Measurements from ENCODE around the gene C21orf58.

Gene C21orf58

GRCh38 chr21:46256501-46256994 is 67.1 kb downstream of the C21orf58 start:
- DNase-seq (ENCODE audit: low read depth in 2 of 2): no peak

GRCh38 chr21:46255758-46256337 is 67.8 kb downstream of the C21orf58 start:
- no peak for DNase-seq (ENCODE audit: low read depth in 2 of 2)

- DNase-seq (ENCODE audit: low read depth in 2 of 2): no peak
These were observed 68.5 kb downstream of the C21orf58 start for GRCh38 chr21:46255166-46255565.

- DNase-seq (ENCODE audit: low read depth in 2 of 2): no peak
These were observed 69.3 kb downstream of the C21orf58 start for GRCh38 chr21:46254208-46254975.

GRCh38 chr21:46253610-46254124 is 70.0 kb downstream of the C21orf58 start:
- DNase-seq (ENCODE audit: low read depth in 2 of 2): no peak

- DNase-seq (ENCODE audit: low read depth in 2 of 2): no peak
These were observed 70.8 kb downstream of the C21orf58 start for GRCh38 chr21:46252840-46253239.

Measured in stimulated activated CD4-positive, alpha-beta T cell treated with anti-CD3 and anti-CD28 coated beads, Interleukin-1b, Interleukin-23, amount 100 ng/mL, for 4 hours (primary cell).